MCF 10A (cell line): Measurements from ENCODE around the gene ETFDH. TPM values are rescaled to one million over a fixed set of nuclear protein-coding genes. Genes with fewer than 3 reads are reported as not detected.
A peak's percentile ranks its signal among the peaks of the same experiment; 100 is the strongest.

Experiments used
- BruUV-seq: library from RNA; stranded (reverse); fragments of 400-500 nt; replicated peaks from 2 replicates; lab custom pipeline; 2021; lab: Mats Ljungman, UMichigan
- CTCF ChIA-PET: fragments of 300-600 bp; sonication (Branson Sonifier 250); formaldehyde crosslinking; extraction: SDS; loops from one replicate; lab custom pipeline; 2021; ENCODE audit warnings: antibody characterized with exemption, inconsistent platforms; lab: Yijun Ruan, JAX
- POLR2A ChIA-PET: fragments of 300-600, 350-650 bp; sonication (Branson Sonifier 250); formaldehyde crosslinking; extraction: SDS; loops from one replicate; lab custom pipeline; 2020; ENCODE audit warnings: antibody characterized with exemption, inconsistent platforms; lab: Yijun Ruan, JAX
- DNase-seq: peaks from one replicate; pipeline ENCODE4 v3.0.0-alpha.2; 2018; ENCODE audit not compliant: unreplicated experiment
- H3K27ac Mint-ChIP-seq: one replicate; pipeline ENCODE4 v1.8.0; 2022; ENCODE audit warnings: mild to moderate bottlenecking, low read depth, mixed read lengths; ENCODE audit not compliant: unreplicated experiment
- H3K27me3 Mint-ChIP-seq: one replicate; pipeline ENCODE4 v1.8.0; 2022; ENCODE audit warnings: mixed read lengths; ENCODE audit not compliant: insufficient read depth, unreplicated experiment
- H3K36me3 Mint-ChIP-seq: one replicate; pipeline ENCODE4 v1.8.0; 2022; ENCODE audit warnings: mild to moderate bottlenecking, moderate library complexity, mixed read lengths; ENCODE audit not compliant: insufficient read depth, unreplicated experiment
- H3K4me1 Mint-ChIP-seq: one replicate; pipeline ENCODE4 v1.8.0; 2022; ENCODE audit warnings: mixed read lengths; ENCODE audit not compliant: insufficient read depth, unreplicated experiment
- H3K4me3 Mint-ChIP-seq: one replicate; pipeline ENCODE4 v1.8.0; 2022; ENCODE audit warnings: mild to moderate bottlenecking, moderate library complexity, mixed read lengths; ENCODE audit not compliant: unreplicated experiment
- H3K9me3 Mint-ChIP-seq: one replicate; pipeline ENCODE4 v1.8.0; 2022; ENCODE audit warnings: mixed read lengths; ENCODE audit not compliant: unreplicated experiment
- CTCF ChIP-seq: fragments of 200-600 bp; IDR thresholded peaks from one replicate; pipeline ENCODE4 v1.8.0; 2022; ENCODE audit warnings: antibody characterized with exemption, mild to moderate bottlenecking; ENCODE audit not compliant: unreplicated experiment
- intact Hi-C: fragments of 100-400 bp; cut with micrococcal nuclease; formaldehyde crosslinking; loops from 2 replicates; pipeline ENCODE4 v1.14.1; 2022
- total RNA-seq: library from RNA; stranded (reverse); gene quantifications from 2 replicates; pipeline ENCODE4 v1.2.3, GENCODE V29; 2022

Gene ETFDH
- total RNA-seq, 1 experiment from 2014 or later, result 19.2 TPM

- TF ChIP-seq CTCF, result no peak
- H3K9me3 Mint-ChIP-seq, result no peaks in the 10 kb centered on the region
- no TSS peak for BruUV-seq
- peak overlapping the region; percentile 95 for H3K4me3 Mint-ChIP-seq
- H3K36me3 Mint-ChIP-seq, result peaks cover 8% of the 10 kb centered on the region
- H3K4me1 Mint-ChIP-seq, result peaks cover 8% of the 10 kb centered on the region
- POLR2A ChIA-PET, result interaction anchor here (0.7 to 1.2 kb wide), 4 partner anchors 72 to 357 kb away, joined by 3 read pairs; no protein-coding TSS in a partner anchor
- CTCF ChIA-PET, result interaction anchor here (0.6 to 0.7 kb wide), 2 partner anchors 157 to 415 kb away, joined by 3 read pairs; no protein-coding TSS in a partner anchor
- intact Hi-C loops, result loop anchor here (2.0 kb wide), 1 partner anchor 418 kb away; no protein-coding TSS in a partner anchor
- H3K27ac Mint-ChIP-seq, result peak overlapping the region; percentile 96
- DNase-seq, result peak; percentile 82
- H3K27me3 Mint-ChIP-seq, result no peaks in the 10 kb centered on the region
These were observed 976 bp upstream of the ETFDH start for GRCh38 chr4:158670975-158671664.

- Mint-ChIP-seq H3K36me3 (peaks cover 8% of the 10 kb centered on the region), H3K9me3 (no peaks in the 10 kb centered on the region), H3K27ac (peak within 1 kb of the TSS; percentile 96), H3K4me3 (peak within 1 kb of the TSS; percentile 95), H3K27me3 (no peaks in the 10 kb centered on the region), H3K4me1 (peaks cover 8% of the 10 kb centered on the region)
- intact Hi-C loops, result loop anchor here (2.0 kb wide), 1 partner anchor 419 kb away; no protein-coding TSS in a partner anchor
- DNase-seq, result no peak
- POLR2A ChIA-PET, result interaction anchor here (1.1 kb wide), 2 partner anchors 72 to 357 kb away, joined by 3 read pairs; no protein-coding TSS in a partner anchor
- no peak for TF ChIP-seq CTCF
- no TSS peak for BruUV-seq
- CTCF ChIA-PET, result interaction anchor here (0.6 kb wide), 1 partner anchor 415 kb away, joined by 3 read pairs; no protein-coding TSS in a partner anchor
These were observed 506 bp upstream of the ETFDH start, which contains the start of gene C4orf46 for GRCh38 chr4:158671665-158671914. C4orf46 (minus strand) TSS chr4:158671887; CDS start chr4:158671801, 86 bp downstream.

- no peaks in the 10 kb centered on the region for H3K9me3 Mint-ChIP-seq
- CTCF ChIA-PET, result interaction anchor here (0.7 to 0.9 kb wide), 2 partner anchors 8 to 40 kb away, joined by 3 to 5 read pairs; no protein-coding TSS in a partner anchor
- no peak overlapping the region for H3K4me3 Mint-ChIP-seq
- no peaks in the 10 kb centered on the region for H3K27me3 Mint-ChIP-seq
- peaks cover 8% of the 10 kb centered on the region for H3K4me1 Mint-ChIP-seq
- intact Hi-C loops, result no loop called here
- POLR2A ChIA-PET, result interaction anchor here (1.6 kb wide), 1 partner anchor 7 kb away, joined by 7 read pairs; no protein-coding TSS in a partner anchor
- no TSS peak for BruUV-seq
- TF ChIP-seq CTCF, result no peak
- no peak overlapping the region for H3K27ac Mint-ChIP-seq
- peaks cover 8% of the 10 kb centered on the region for H3K36me3 Mint-ChIP-seq
- no peak for DNase-seq
These were observed 1.5 kb downstream of the ETFDH start for GRCh38 chr4:158673633-158674032.

- Mint-ChIP-seq H3K27me3 (no peaks in the 10 kb centered on the region), H3K9me3 (no peaks in the 10 kb centered on the region), H3K4me3 (no peak overlapping the region), H3K4me1 (no peaks in the 10 kb centered on the region), H3K36me3 (peaks cover 4% of the 10 kb centered on the region), H3K27ac (no peak overlapping the region)
- no peak for TF ChIP-seq CTCF
- DNase-seq, result no peak
- intact Hi-C loops, result no loop called here
- BruUV-seq, result no TSS peak
- POLR2A ChIA-PET, result interaction anchor here (1.3 kb wide), 1 partner anchor 15 kb away, joined by 3 read pairs; no protein-coding TSS in a partner anchor
- CTCF ChIA-PET, result no interaction called here
These were observed 4.0 kb downstream of the ETFDH start for GRCh38 chr4:158676076-158676475.
